Cardiac fibroblast (primary cell): ENCODE measurements around the gene MED31.

Experiments
- DNase-seq, 2 donors: peaks; one replicate each; pipeline versions ENCODE4 v3.0.0 to v3.0.0-alpha.2; 2010; ENCODE audit warnings: low read depth in 2 of 2
- H3K4me3 ChIP-seq, 2 donors: replicated peaks in 1 of 2; 1 replicate in 1 of 2; 2 replicates in 1 of 2; pipeline ENCODE4 v1.5.1; 2011; ENCODE audit warnings: low read depth in 2 of 2, low read length in 2 of 2, mild to moderate bottlenecking in 2 of 2, moderate library complexity in 1 of 2
- TF ChIP-seq, protein P1 (sequence below): IDR thresholded peaks from one replicate; pipeline ENCODE4 v1.5.1; 2011; ENCODE audit warnings: low read depth, mild to moderate bottlenecking, low read length, inconsistent platforms

Gene MED31

DNA sequence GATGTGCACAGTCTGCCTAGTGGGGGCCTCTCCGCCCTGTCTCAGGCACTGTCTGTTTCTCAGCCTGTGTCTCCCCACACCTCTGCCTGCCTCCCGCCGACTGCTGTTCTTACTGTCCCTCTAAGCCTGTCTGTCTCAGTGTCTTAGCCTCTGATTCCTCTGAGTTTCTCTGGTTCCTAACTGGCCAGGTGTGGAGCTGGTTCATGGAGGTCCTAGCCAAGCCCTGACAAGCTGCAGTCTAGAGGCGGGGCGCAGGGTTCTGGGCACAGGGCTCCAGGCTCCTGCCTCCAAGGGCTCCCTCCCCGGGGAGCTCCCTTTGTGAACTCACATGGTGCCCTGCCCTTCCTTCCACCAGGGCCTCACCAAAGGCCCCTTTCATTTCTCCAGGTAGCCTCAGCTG lies 19.6 kb upstream of the MED31 start:
- TF ChIP-seq, protein P1, sequence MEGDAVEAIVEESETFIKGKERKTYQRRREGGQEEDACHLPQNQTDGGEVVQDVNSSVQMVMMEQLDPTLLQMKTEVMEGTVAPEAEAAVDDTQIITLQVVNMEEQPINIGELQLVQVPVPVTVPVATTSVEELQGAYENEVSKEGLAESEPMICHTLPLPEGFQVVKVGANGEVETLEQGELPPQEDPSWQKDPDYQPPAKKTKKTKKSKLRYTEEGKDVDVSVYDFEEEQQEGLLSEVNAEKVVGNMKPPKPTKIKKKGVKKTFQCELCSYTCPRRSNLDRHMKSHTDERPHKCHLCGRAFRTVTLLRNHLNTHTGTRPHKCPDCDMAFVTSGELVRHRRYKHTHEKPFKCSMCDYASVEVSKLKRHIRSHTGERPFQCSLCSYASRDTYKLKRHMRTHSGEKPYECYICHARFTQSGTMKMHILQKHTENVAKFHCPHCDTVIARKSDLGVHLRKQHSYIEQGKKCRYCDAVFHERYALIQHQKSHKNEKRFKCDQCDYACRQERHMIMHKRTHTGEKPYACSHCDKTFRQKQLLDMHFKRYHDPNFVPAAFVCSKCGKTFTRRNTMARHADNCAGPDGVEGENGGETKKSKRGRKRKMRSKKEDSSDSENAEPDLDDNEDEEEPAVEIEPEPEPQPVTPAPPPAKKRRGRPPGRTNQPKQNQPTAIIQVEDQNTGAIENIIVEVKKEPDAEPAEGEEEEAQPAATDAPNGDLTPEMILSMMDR: no peak
- no peak overlapping the region for H3K4me3 ChIP-seq
- DNase-seq: no peak

DNA sequence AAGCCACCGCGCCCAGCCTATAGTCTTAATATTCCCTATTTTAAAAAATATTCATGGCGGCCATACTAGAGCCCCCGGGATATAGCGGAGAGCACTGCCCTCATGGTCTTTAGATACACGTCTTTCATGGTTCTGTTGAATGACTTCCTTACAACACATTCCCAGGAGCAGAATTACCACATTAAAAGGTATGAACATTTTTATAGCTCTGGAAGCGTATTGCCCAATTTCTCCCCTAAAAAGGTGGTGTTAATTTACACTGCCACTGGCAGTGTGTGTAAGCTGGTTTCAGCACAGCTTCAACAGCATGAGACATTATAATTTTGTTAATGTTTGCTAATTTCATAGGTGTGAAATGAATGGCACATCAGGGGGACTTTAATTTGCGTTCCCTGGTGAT lies 19.2 kb upstream of the MED31 start:
- TF ChIP-seq, protein P1: no peak
- H3K4me3 ChIP-seq: no peak overlapping the region
- no peak for DNase-seq

DNA sequence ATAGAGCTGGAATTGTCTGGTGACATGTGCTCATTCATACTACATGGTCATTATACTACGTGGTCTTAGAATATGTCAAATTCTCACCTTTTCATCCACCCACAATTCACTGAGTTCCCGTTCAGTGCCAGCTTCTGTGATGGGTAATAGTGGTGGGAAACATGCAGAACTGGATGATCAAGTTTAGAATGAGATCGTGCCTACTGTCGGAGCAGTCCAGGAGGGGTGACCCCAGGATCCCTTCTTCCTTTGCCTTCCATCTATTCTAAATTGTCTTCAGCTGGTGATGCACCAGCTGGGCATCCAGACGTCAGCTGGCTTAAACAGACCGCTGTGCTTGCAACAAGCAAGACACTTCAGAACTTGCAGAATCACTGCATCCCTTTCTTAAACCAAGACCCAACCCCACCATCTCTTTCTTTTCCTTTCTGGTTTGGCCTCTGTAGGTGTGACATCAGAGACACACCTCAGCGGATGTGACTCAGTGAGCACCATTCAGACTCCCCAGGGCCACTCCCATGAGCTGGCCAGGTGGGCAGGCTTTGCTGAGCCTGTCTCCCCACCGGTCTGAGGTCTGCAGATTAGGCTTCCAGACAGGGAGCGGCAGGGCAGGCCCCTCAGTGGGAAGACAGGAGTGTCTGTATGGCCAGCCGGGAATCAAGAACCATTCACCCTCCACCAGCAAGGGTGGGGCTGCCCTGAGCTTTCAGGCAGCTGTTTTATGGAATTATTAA lies 18.2 kb upstream of the MED31 start:
- no peak for DNase-seq
- TF ChIP-seq, protein P1: no peak
- H3K4me3 ChIP-seq: no peak overlapping the region

DNA sequence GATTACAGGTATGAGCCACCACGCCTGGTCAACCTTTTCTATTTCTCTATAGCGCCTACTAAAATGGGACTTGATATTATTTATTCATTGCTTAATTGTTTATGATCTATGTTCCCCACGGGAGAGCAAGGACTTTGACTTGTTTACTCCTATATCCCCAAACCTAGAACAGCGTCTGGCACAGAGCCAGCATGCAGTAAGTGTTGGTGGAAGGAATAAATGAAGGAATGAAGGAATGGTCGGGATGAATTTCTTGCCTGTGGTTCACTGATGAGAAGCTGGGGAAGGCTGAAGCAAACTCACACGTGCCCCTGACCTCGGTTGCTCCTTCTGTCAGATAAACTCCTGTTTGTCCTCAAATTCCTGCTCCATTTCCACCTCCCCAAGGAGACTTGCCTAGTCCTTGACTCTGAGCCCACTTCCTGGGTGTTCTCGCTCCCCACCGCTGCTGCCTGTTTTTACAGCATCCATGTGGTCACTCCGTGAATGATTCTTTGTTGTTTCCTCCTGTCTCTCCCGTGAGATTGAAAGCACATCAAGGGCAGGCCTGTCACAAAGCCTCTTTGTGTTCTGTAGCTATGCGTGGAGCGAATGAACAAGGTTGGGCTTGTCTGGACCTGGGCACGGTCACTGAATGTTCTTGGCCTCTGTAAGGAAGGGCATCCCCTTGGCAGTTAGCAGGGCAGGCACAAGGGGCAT lies 17.5 kb upstream of the MED31 start:
- DNase-seq: no peak
- no peak overlapping the region for H3K4me3 ChIP-seq
- TF ChIP-seq, protein P1: no peak

DNA sequence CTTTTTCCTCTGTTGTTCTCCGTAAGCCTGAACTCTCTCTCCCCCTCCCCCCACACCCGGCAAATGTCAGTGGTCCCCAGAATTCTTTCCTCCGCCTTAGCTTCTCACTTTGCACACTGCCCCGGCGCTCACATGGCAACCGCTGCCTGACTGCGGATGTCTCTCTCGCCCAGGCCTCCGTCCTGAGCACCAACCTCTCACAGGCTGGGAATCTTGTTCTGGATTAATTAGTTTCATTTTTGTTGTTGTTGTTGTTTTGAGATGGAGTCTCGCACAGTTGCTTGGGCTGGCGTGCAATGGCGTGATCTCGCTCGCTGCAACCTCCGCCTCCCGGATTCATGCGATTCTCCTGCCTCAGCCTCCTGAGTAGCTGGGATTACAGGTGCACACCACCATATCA lies 16.8 kb upstream of the MED31 start:
- TF ChIP-seq, protein P1: no peak
- no peak overlapping the region for H3K4me3 ChIP-seq
- DNase-seq: no peak

DNA sequence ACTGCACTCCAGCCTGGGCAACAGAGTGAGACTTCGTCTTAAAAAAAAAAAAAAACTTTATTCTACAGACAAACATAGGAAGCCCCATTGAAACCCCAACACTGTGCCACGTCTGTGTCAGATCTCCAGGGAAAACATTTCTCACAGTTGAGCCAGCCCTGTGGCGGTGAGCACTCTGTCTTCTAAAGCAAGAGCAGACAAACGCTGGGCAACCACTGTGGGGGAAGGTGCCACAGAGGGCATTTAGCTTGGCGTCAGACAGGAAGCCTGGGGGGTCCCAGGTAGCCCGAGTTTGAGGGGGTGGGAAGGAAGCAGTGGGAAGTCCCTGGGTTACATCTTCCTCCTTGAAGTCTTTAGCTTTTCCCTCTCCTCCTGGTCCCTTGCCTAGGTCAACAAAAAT lies 16.1 kb upstream of the MED31 start:
- no peak overlapping the region for H3K4me3 ChIP-seq
- no peak for DNase-seq
- TF ChIP-seq, protein P1: no peak
